DND-41 (cell line): ENCODE data around the gene MISP3.
A peak's percentile ranks its signal among the peaks of the same experiment; 100 is the strongest.

Experiments
- ATAC-seq: fragments of 200-7000 bp; cut with Tn5 transposase; 3 replicates; pipeline ENCODE4 v1.9.1; 2021; ENCODE audit warnings: low read depth; ENCODE audit not compliant: insufficient read depth
- DNase-seq: peaks from one replicate; pipeline ENCODE4 v3.0.0-alpha.2; 2020
- H2AFZ ChIP-seq: 2 replicates; pipeline ENCODE4 v1.6.0; 2012; ENCODE audit warnings: low read depth, low read length
- H3K27ac ChIP-seq: 2 replicates; pipeline ENCODE4 v1.5.1; 2012; ENCODE audit warnings: low read length, inconsistent platforms
- H3K27me3 ChIP-seq: fragments of 200-600 bp; sonication (generic); 2 replicates; pipeline ENCODE4 v1.6.0; 2012; ENCODE audit warnings: low read length, mild to moderate bottlenecking, inconsistent platforms; ENCODE audit not compliant: insufficient read depth, poor library complexity
- H3K36me3 ChIP-seq: 2 replicates; pipeline ENCODE4 v1.5.1; 2012; ENCODE audit warnings: low read length, inconsistent platforms; ENCODE audit not compliant: insufficient read depth
- H3K4me1 ChIP-seq: 2 replicates; pipeline ENCODE4 v1.5.1; 2012; ENCODE audit warnings: mild to moderate bottlenecking, low read length; ENCODE audit not compliant: insufficient read depth
- H3K4me2 ChIP-seq: 2 replicates; pipeline ENCODE4 v1.6.0; 2012; ENCODE audit warnings: mild to moderate bottlenecking, moderate library complexity, low read length, inconsistent platforms; ENCODE audit not compliant: insufficient read depth
- H3K4me3 ChIP-seq, 2 experiments: fragments of 200-600 bp in 1 of 2; shearing (Covaris generic) in 1 of 2; 2 replicates each; pipeline ENCODE4 v1.5.1; 2012 to 2016; ENCODE audit warnings: inconsistent platforms in 2 of 2, low read length in 2 of 2, mild to moderate bottlenecking in 2 of 2, low read depth in 1 of 2, moderate library complexity in 1 of 2
- H3K79me2 ChIP-seq: 2 replicates; pipeline ENCODE4 v1.6.0; 2012; ENCODE audit warnings: low read length, inconsistent platforms; ENCODE audit not compliant: insufficient read depth
- H3K9ac ChIP-seq: 2 replicates; pipeline ENCODE4 v1.6.0; 2012; ENCODE audit warnings: low read depth, mild to moderate bottlenecking, inconsistent platforms, low read length, moderate library complexity
- H3K9me3 ChIP-seq: 2 replicates; pipeline ENCODE4 v1.5.1; 2012; ENCODE audit warnings: low read length, moderate library complexity, mild to moderate bottlenecking, inconsistent platforms; ENCODE audit not compliant: insufficient read depth, severe bottlenecking
- H4K20me1 ChIP-seq: 2 replicates; pipeline ENCODE4 v1.6.0; 2012; ENCODE audit warnings: low read length; ENCODE audit not compliant: insufficient read depth
- CTCF ChIP-seq: IDR thresholded peaks from 2 replicates; pipeline ENCODE4 v1.5.1; 2012; ENCODE audit warnings: borderline replicate concordance, low read length, moderate library complexity, mild to moderate bottlenecking; ENCODE audit not compliant: poor library complexity, severe bottlenecking; ENCODE audit errors: extremely low read depth
- EZH2 ChIP-seq: IDR thresholded peaks from 3 replicates; pipeline ENCODE4 v1.6.1; 2012; ENCODE audit warnings: borderline replicate concordance, low read depth, mild to moderate bottlenecking, moderate library complexity, low read length, inconsistent platforms; ENCODE audit not compliant: severe bottlenecking

Gene MISP3

DNA sequence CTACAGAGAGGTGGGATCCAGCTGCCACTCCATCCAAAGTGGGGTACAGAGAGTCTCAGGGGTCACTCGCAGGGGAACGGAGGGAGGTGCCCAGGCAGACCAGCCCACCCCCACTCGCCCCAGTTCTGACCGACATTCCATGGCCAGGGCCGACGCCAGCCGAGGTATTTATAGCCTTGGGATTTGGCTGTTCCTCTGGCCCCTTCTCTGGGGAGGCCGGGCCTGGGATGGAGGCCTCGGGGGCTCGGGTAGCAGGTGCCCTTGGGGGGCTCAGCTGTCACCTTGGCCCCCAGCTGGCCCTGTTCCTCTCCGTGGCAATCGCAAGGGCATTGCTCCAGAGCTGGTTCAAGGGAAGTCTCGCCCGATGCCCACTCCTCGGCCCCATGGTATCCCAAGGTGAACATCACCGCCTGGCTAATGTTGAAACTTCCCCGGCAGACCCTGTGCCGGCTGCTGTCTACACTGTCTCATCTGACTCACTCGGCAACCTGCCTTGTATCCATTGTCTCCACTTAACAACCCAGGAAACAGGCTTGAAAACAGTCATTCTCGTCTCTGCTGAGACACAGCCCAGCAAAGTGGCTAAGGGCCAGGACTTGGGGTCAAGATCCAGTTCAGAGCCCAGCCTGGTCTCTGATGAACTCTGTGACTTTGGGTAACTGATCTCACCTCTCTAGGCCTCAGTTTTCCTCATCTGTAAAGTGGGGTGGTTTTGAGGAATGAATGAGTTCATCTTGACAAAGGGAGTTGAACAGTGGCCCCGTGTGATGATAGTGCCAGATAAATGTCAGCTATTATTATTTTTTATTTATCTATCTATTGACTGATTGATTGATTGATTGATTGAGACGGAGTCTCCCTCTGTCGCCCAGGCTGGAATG, 35.2 kb downstream of the MISP3 start:
- Histone ChIP-seq H3K9me3 (no peaks in the 10 kb centered on the region), H3K27ac (no peak overlapping the region), H3K4me3 (no peak overlapping the region), H3K79me2 (peaks cover 15% of the 10 kb centered on the region; the same call in 1 of the 2 replicates), H4K20me1 (peaks cover 7% of the 10 kb centered on the region; the same call in 1 of the 2 replicates), H3K9ac (no peak overlapping the region), H3K36me3 (peaks cover 26% of the 10 kb centered on the region), H3K27me3 (no peaks in the 10 kb centered on the region), H3K4me1 (no peaks in the 10 kb centered on the region), H2AFZ (no peak overlapping the region), H3K4me2 (no peak overlapping the region)
- TF ChIP-seq CTCF (no peak), EZH2 (no peak)
- no peak for ATAC-seq
- DNase-seq = no peak

GRCh38 chr19:14110650-14111049, 38.1 kb downstream of the MISP3 start:
- Histone ChIP-seq H4K20me1 (peaks cover 20% of the 10 kb centered on the region), H2AFZ (no peak overlapping the region), H3K4me3 (no peak overlapping the region), H3K9me3 (no peaks in the 10 kb centered on the region), H3K27me3 (no peaks in the 10 kb centered on the region), H3K27ac (no peak overlapping the region), H3K4me1 (peaks cover 3% of the 10 kb centered on the region), H3K9ac (no peak overlapping the region), H3K36me3 (peaks cover 12% of the 10 kb centered on the region), H3K4me2 (no peak overlapping the region), H3K79me2 (peaks cover 41% of the 10 kb centered on the region)
- TF ChIP-seq EZH2 (no peak), CTCF (no peak)
- DNase-seq (no peak), ATAC-seq (no peak)

- peaks cover 6% of the 10 kb centered on the region for H3K36me3 ChIP-seq
- ATAC-seq (no peak), DNase-seq (no peak)
- no peaks in the 10 kb centered on the region for H3K9me3 ChIP-seq
- H3K4me1 ChIP-seq = peaks cover 12% of the 10 kb centered on the region
- H3K79me2 ChIP-seq = peaks cover 49% of the 10 kb centered on the region
- no peak overlapping the region for H3K4me2 ChIP-seq
- TF ChIP-seq CTCF = no peak
- no peak for TF ChIP-seq EZH2
- H2AFZ ChIP-seq = no peak overlapping the region
- H4K20me1 ChIP-seq = peaks cover 25% of the 10 kb centered on the region
- no peak overlapping the region for H3K9ac ChIP-seq
- no peak overlapping the region for H3K4me3 ChIP-seq
- no peaks in the 10 kb centered on the region for H3K27me3 ChIP-seq
- 0 out of 2 replicates have a peak overlapping the region, but pooled peaks have one; percentile 18 for H3K27ac ChIP-seq
Measured at GRCh38 chr19:14111486-14111885, 38.9 kb downstream of the MISP3 start.
